HepG2 (cell line): ENCODE measurements around the gene DNAI2.

Experiments
- CBX2 ChIP-seq, 2 experiments: fragments of 200-600 bp in 1 of 2; sonication (generic); formaldehyde crosslinking in 1 of 2; IDR thresholded peaks; 2 replicates each; pipeline versions ENCODE4 v1.7.0 to v1.8.1; 2018 to 2022; ENCODE audit warnings: low read depth in 2 of 2, low read length in 1 of 2, mild to moderate bottlenecking in 1 of 2, missing genetic modification reagents in 1 of 2
- CEBPB ChIP-seq: IDR thresholded peaks from 2 replicates; pipeline ENCODE4 v1.6.1; 2011; ENCODE audit warnings: low read depth, low read length, improper control_type of control experiment, borderline replicate concordance
- ESRRA ChIP-seq: sonication (generic); formaldehyde crosslinking; IDR thresholded peaks from 2 replicates; pipeline ENCODE4 v1.5.1; 2020; ENCODE audit warnings: mild to moderate bottlenecking, low read depth, missing genetic modification reagents
- JARID2 ChIP-seq: sonication (generic); formaldehyde crosslinking; IDR thresholded peaks from 2 replicates; pipeline ENCODE4 v1.8.1; 2023; ENCODE audit warnings: missing genetic modification reagents, inconsistent platforms; ENCODE audit not compliant: insufficient replicate concordance
- JUN ChIP-seq: sonication (generic); formaldehyde crosslinking; IDR thresholded peaks from 2 replicates; pipeline ENCODE4 v1.4.0; 2020; ENCODE audit warnings: mild to moderate bottlenecking, missing genetic modification reagents
- MTA3 ChIP-seq: sonication (generic); formaldehyde crosslinking; IDR thresholded peaks from 2 replicates; pipeline ENCODE4 v1.4.0; 2020; ENCODE audit warnings: missing genetic modification reagents
- POLR2A ChIP-seq, 2 experiments: IDR thresholded peaks; 2 replicates each; pipeline ENCODE4 v1.6.1; 2011; ENCODE audit warnings: low read depth in 2 of 2, low read length in 2 of 2, mild to moderate bottlenecking in 1 of 2, moderate library complexity in 1 of 2; ENCODE audit not compliant: insufficient read depth in 1 of 2
- SNRNP70 ChIP-seq: fragments of 200-400 bp; formaldehyde crosslinking; IDR thresholded peaks from 2 replicates; pipeline ENCODE4 v1.6.1; 2017; ENCODE audit warnings: mild to moderate bottlenecking, low read depth, low read length, moderate library complexity
- U2AF1 ChIP-seq: fragments of 200-400 bp; formaldehyde crosslinking; optimal IDR thresholded peaks from 2 replicates; pipeline ENCODE3; 2017; ENCODE audit warnings: mild to moderate bottlenecking, low read depth, low read length
- ZBTB7A ChIP-seq: sonication (generic); formaldehyde crosslinking; IDR thresholded peaks from 2 replicates; pipeline ENCODE4 v1.8.0; 2022; ENCODE audit warnings: mild to moderate bottlenecking, missing genetic modification reagents
- ZNF329 ChIP-seq: sonication (generic); formaldehyde crosslinking; IDR thresholded peaks from 2 replicates; pipeline ENCODE4 v1.9.0; 2021; ENCODE audit warnings: low read depth, mild to moderate bottlenecking, missing genetic modification reagents

DNA sequence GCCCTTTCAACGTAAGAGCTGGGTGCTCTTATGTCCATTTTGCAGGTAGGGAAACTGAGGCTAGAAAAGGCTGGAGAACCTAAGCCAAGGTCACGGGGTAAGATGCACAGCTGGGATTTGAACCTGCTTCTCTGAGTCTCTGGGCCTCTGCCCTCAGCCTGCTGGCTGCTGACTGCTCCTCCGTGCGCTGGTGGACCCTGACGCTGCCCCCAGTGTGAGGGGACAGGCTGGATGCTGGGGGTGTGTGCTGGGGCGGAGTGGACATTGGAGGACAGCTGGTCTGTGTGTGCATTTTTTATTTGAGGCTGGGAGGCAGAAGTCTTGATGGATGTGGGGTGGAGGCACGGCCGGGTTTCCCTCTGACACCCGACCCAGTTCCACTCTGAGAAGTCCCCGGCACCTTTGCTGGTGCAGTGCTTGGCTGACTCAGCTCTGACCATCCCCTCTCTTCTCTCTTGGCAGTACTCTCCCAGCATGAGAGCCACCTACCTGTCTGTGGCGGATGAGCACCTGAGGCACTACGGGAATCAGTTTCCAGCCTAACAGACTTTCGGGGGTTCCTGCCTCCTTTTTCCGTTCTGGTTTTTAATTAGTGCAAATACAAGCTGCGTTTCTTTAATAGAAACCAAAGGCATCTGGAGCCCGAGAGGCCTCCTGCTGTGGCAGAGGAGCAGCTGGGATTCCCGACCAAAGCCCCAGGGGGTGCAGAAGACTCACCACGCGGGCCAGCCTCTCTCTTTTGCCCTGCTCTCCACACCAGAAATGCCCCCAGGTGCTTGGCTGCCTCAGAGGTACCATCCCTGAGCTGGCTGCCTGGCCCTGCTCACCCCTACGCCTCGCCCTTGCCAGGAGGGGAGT lies 14.1 kb upstream of the DNAI2 start:
- no peak for TF ChIP-seq MTA3 (CRISPR knock-in tag)
- no peak for TF ChIP-seq U2AF1
- no peak for TF ChIP-seq JARID2 (CRISPR knock-in tag)
- TF ChIP-seq ZNF329 (CRISPR knock-in tag), result no peak
- no peak for TF ChIP-seq JUN (CRISPR knock-in tag)
- no peak for TF ChIP-seq CEBPB
- TF ChIP-seq SNRNP70, result no peak
- TF ChIP-seq CBX2 (IDR thresholded peaks at IDR 0.05; ENCODE audit: low read depth, low read length), result no peak
- no peak for TF ChIP-seq CBX2 (CRISPR knock-in tag; IDR thresholded peaks at IDR 0.05; ENCODE audit: low read depth)
- TF ChIP-seq ESRRA (CRISPR knock-in tag), result no peak
- TF ChIP-seq ZBTB7A, result no peak
- TF ChIP-seq POLR2A (IDR thresholded peaks at IDR 0.05; ENCODE audit: insufficient read depth in 1 of 2, low read depth in 2 of 2, low read length in 2 of 2), result no peak
